ENCODE results near the gene GALNTL6. TPM values are rescaled to one million over a fixed set of nuclear protein-coding genes. Genes with fewer than 3 reads are reported as not detected.

GALNTL6 gene
- total and polyA plus RNA-seq, 2 donors (not counting 3 experiments of a cell fraction or from before 2014, with no cell fraction given): not detected

DNA sequence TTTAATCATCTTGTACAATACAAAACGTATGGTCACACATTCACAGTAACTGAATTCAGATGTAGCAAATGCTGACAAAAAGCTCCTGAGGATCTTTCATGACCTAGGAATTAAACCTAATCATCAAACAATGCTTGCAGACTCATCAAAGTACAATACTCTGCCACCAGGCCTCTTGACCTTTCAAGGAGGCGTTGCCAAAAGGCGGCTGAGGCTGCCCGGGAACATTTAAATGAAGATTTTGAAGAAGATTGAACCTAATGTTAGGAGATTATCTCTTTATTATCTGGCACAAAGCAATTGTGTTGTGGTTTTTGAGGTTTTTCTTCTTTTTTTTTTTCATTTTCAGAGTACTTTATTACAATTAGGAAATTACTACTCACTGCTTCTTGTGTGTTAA, 340.5 kb downstream of the GALNTL6 start:
- Histone ChIP-seq H3K9me1 (replicated peaks; ENCODE audit: control insufficient read depth, extremely low read depth, insufficient read depth, low read length) (no peaks in the 10 kb centered on the region), H2AFZ (ENCODE audit: low read depth, low read length) (no peak overlapping the region), H3K36me3 (ENCODE audit: control insufficient read depth in 2 of 2, extremely low read depth in 1 of 2, insufficient read depth in 2 of 2, low read length in 2 of 2) (no peaks in the 10 kb centered on the region), H3K4me3 (replicated peaks in 1 of 3; ENCODE audit: insufficient read depth in 1 of 3, low read depth in 1 of 3, low read length in 3 of 3) (no peak overlapping the region), H3K4me2 (ENCODE audit: insufficient read depth, low read length) (no peak overlapping the region), H3K27me3 (ENCODE audit: control insufficient read depth in 2 of 2, insufficient read depth in 2 of 2, low read length in 2 of 2) (no peaks in the 10 kb centered on the region), H4K20me1 (replicated peaks; ENCODE audit: control insufficient read depth, extremely low read depth, insufficient read depth, low read length) (no peaks in the 10 kb centered on the region), H3K9ac (replicated peaks; ENCODE audit: extremely low read depth, insufficient read depth, low read length) (no peak overlapping the region), H3K9me3 (replicated peaks; ENCODE audit: control insufficient read depth, insufficient read depth, low read length) (no peaks in the 10 kb centered on the region), H3K4me1 (ENCODE audit: control insufficient read depth, extremely low read depth, insufficient read depth, low read length) (no peaks in the 10 kb centered on the region), H3K79me2 (ENCODE audit: control insufficient read depth, insufficient read depth, low read length) (no peaks in the 10 kb centered on the region), H3K27ac (ENCODE audit: insufficient read depth, low read depth, low read length) (no peak overlapping the region)
- dilution Hi-C loops (cut with MboI; ENCODE audit: extremely low pct_ligation_motif_present, low sequenced_read_pairs): no loop called here
- POLR2A ChIA-PET: no interaction called here
- intact Hi-C loops (cut with micrococcal nuclease): no loop called here
- no TSS peak for BruUV-seq (replicated peaks)
- DNase-seq (ENCODE audit: low read depth, low spot score) (no peak), FAIRE-seq (no peak)
- CTCF ChIA-PET: no interaction called here
- TF ChIP-seq EZH2 (IDR thresholded peaks at IDR 0.05; ENCODE audit: borderline replicate concordance, low read depth, low read length, severe bottlenecking): no peak
- no peak for TF ChIP-seq FOS (IDR thresholded peaks at IDR 0.05; ENCODE audit: borderline replicate concordance, insufficient read depth, low read length)
- TF ChIP-seq JUN (IDR thresholded peaks at IDR 0.05; ENCODE audit: borderline replicate concordance, insufficient read depth, insufficient read length, low read depth): no peak
- TF ChIP-seq, protein P1, sequence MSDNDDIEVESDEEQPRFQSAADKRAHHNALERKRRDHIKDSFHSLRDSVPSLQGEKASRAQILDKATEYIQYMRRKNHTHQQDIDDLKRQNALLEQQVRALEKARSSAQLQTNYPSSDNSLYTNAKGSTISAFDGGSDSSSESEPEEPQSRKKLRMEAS (IDR thresholded peaks at IDR 0.05; ENCODE audit: insufficient read depth, insufficient read length): no peak

DNA sequence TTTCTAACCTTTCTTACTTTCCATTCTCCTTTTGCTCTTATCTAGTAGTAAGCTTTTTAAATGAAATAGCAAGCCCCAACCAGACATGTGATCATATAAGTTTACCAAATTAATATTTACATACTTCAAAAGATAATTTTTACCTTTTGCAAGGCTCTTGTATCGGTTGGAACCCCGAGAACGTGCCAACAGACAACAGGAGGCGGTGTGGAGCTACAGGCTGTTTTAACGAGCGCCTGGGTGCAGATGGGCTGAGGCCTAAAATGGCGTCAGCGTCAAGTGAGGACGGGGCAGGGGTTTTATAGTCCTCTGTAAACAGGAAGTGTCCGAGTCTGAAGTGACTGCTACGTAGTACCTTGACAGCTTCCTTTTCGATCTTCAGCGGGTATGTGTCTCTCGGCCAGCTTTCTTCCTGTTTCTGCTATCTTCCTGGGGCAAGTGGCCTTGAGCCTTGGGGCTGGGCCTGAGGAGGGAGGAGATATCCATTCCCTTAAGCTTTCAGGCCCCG, 342.7 kb downstream of the GALNTL6 start:
- CTCF ChIA-PET: no interaction called here
- Histone ChIP-seq H3K9me1 (replicated peaks; ENCODE audit: control insufficient read depth, extremely low read depth, insufficient read depth, low read length) (no peaks in the 10 kb centered on the region), H3K27me3 (ENCODE audit: control insufficient read depth in 2 of 2, insufficient read depth in 2 of 2, low read length in 2 of 2) (no peaks in the 10 kb centered on the region), H3K4me1 (ENCODE audit: control insufficient read depth, extremely low read depth, insufficient read depth, low read length) (no peaks in the 10 kb centered on the region), H3K9ac (replicated peaks; ENCODE audit: extremely low read depth, insufficient read depth, low read length) (no peak overlapping the region), H4K20me1 (replicated peaks; ENCODE audit: control insufficient read depth, extremely low read depth, insufficient read depth, low read length) (no peaks in the 10 kb centered on the region), H2AFZ (ENCODE audit: low read depth, low read length) (no peak overlapping the region), H3K27ac (ENCODE audit: insufficient read depth, low read depth, low read length) (no peak overlapping the region), H3K4me2 (ENCODE audit: insufficient read depth, low read length) (no peak overlapping the region), H3K36me3 (ENCODE audit: control insufficient read depth in 2 of 2, extremely low read depth in 1 of 2, insufficient read depth in 2 of 2, low read length in 2 of 2) (no peaks in the 10 kb centered on the region), H3K79me2 (ENCODE audit: control insufficient read depth, insufficient read depth, low read length) (no peaks in the 10 kb centered on the region), H3K9me3 (replicated peaks; ENCODE audit: control insufficient read depth, insufficient read depth, low read length) (no peaks in the 10 kb centered on the region), H3K4me3 (replicated peaks in 1 of 3; ENCODE audit: insufficient read depth in 1 of 3, low read depth in 1 of 3, low read length in 3 of 3) (no peak overlapping the region)
- dilution Hi-C loops (cut with MboI; ENCODE audit: extremely low pct_ligation_motif_present, low sequenced_read_pairs): no loop called here
- intact Hi-C loops (cut with micrococcal nuclease): no loop called here
- BruUV-seq (replicated peaks): no TSS peak
- TF ChIP-seq, protein P1 (IDR thresholded peaks at IDR 0.05; ENCODE audit: insufficient read depth, insufficient read length): no peak
- TF ChIP-seq, protein P2, sequence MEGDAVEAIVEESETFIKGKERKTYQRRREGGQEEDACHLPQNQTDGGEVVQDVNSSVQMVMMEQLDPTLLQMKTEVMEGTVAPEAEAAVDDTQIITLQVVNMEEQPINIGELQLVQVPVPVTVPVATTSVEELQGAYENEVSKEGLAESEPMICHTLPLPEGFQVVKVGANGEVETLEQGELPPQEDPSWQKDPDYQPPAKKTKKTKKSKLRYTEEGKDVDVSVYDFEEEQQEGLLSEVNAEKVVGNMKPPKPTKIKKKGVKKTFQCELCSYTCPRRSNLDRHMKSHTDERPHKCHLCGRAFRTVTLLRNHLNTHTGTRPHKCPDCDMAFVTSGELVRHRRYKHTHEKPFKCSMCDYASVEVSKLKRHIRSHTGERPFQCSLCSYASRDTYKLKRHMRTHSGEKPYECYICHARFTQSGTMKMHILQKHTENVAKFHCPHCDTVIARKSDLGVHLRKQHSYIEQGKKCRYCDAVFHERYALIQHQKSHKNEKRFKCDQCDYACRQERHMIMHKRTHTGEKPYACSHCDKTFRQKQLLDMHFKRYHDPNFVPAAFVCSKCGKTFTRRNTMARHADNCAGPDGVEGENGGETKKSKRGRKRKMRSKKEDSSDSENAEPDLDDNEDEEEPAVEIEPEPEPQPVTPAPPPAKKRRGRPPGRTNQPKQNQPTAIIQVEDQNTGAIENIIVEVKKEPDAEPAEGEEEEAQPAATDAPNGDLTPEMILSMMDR (IDR thresholded peaks at IDR 0.05; ENCODE audit: extremely low read depth in 1 of 2, insufficient read depth in 1 of 2, low read depth in 1 of 2, low read length in 2 of 2): no peak
- POLR2A ChIA-PET: no interaction called here
- DNase-seq (ENCODE audit: low read depth, low spot score) (no peak), FAIRE-seq (no peak)

All from endothelial cell of umbilical vein (primary cell).